Natural killer cell treated with Interleukin-12 subunit alpha and Interleukin-12 subunit beta and Interleukin-15 and Interleukin-18, amount 100 ng/mL, for 72 hours (primary cell): ENCODE measurements around the gene RAMP3. TPM values are rescaled to one million over a fixed set of nuclear protein-coding genes. Genes with fewer than 3 reads are reported as not detected.
"Not testable (repeated sequence)": the region's sequence is repeated elsewhere in the genome, so short reads cannot be mapped to it uniquely, and the experiment has no call there.

Experiments used
- ATAC-seq, 2 donors: fragments of 150-1000 bp; cut with Tn5 transposase in 1 of 2; sonication (Bioruptor Pico), chemical (Tn5 transposase) in 1 of 2; 2 replicates each; pipeline ENCODE4 v1.10.0; 2021
- DNase-seq: peaks from one replicate; pipeline ENCODE4 v3.0.0; 2022; ENCODE audit warnings: low spot score
- H3K27ac Mint-ChIP-seq, 2 donors: 1 replicate in 1 of 2; 2 replicates in 1 of 2; pipeline ENCODE4 v1.8.0; 2022; ENCODE audit warnings: mixed read lengths in 2 of 2, mild to moderate bottlenecking in 1 of 2, moderate library complexity in 1 of 2
- H3K27me3 Mint-ChIP-seq, 2 donors: 1 replicate in 1 of 2; 2 replicates in 1 of 2; pipeline ENCODE4 v1.8.0; 2022; ENCODE audit warnings: mixed read lengths in 2 of 2
- H3K36me3 Mint-ChIP-seq: one replicate; pipeline ENCODE4 v1.8.0; 2022; ENCODE audit warnings: mixed read lengths
- H3K4me1 Mint-ChIP-seq, 2 donors: 1 replicate in 1 of 2; 2 replicates in 1 of 2; pipeline ENCODE4 v1.8.0; 2022; ENCODE audit warnings: low read depth in 2 of 2, mixed read lengths in 2 of 2, mild to moderate bottlenecking in 1 of 2
- H3K4me3 Mint-ChIP-seq: one replicate; pipeline ENCODE4 v1.8.0; 2022; ENCODE audit warnings: mixed read lengths
- H3K9me3 Mint-ChIP-seq: 2 replicates; pipeline ENCODE4 v1.8.0; 2022; ENCODE audit warnings: mixed read lengths
- total RNA-seq, 2 donors: library from RNA; stranded (reverse); gene quantifications; one replicate each; pipeline ENCODE4 v1.2.3, GENCODE V29; 2022

Gene RAMP3
- total RNA-seq, 2 donors from 2014 or later, result not detected

- no peak for ATAC-seq
- DNase-seq, result no peak
- Mint-ChIP-seq H3K36me3 (no peaks in the 10 kb centered on the region), H3K27ac (no peak overlapping the region), H3K4me3 (no peak overlapping the region), H3K9me3 (no peaks in the 10 kb centered on the region), H3K4me1 (peaks cover 6 to 8% of the 10 kb centered on the region in 2 donors), H3K27me3 (peaks cover 9 to 27% of the 10 kb centered on the region in 2 donors)
Observed at GRCh38 chr7:45190406-45191165, 33.0 kb downstream of the RAMP3 start.

GRCh38 chr7:45191396-45191795 lies 33.8 kb downstream of the RAMP3 start:
- peaks cover 6 to 11% of the 10 kb centered on the region in 2 donors for H3K4me1 Mint-ChIP-seq
- peaks cover 9 to 25% of the 10 kb centered on the region in 2 donors for H3K27me3 Mint-ChIP-seq
- no peaks in the 10 kb centered on the region for H3K36me3 Mint-ChIP-seq
- no peak overlapping the region for H3K27ac Mint-ChIP-seq
- DNase-seq, result no peak
- H3K9me3 Mint-ChIP-seq, result no peaks in the 10 kb centered on the region
- H3K4me3 Mint-ChIP-seq, result no peak overlapping the region
- no peak for ATAC-seq

- H3K4me3 Mint-ChIP-seq, result peak overlapping the region; percentile 18
- ATAC-seq, result no peak
Observed at GRCh38 chr7:45192621-45193041, 35.0 kb downstream of the RAMP3 start.

GRCh38 chr7:45193828-45194227 lies 36.2 kb downstream of the RAMP3 start:
- ATAC-seq (no peak), DNase-seq (no peak)
- Mint-ChIP-seq H3K27ac (no peak overlapping the region), H3K4me1 (peaks cover 6 to 17% of the 10 kb centered on the region in 2 donors), H3K4me3 (no peak overlapping the region), H3K36me3 (no peaks in the 10 kb centered on the region), H3K9me3 (no peaks in the 10 kb centered on the region), H3K27me3 (peaks cover 16 to 33% of the 10 kb centered on the region in 2 donors)

More at GRCh38 chr7:45192621-45193041, 35.0 kb downstream of the RAMP3 start:
- H3K27me3 Mint-ChIP-seq, result peaks cover 16 to 31% of the 10 kb centered on the region in 2 donors
- H3K36me3 Mint-ChIP-seq, result no peaks in the 10 kb centered on the region
- no peaks in the 10 kb centered on the region for H3K9me3 Mint-ChIP-seq
- peak overlapping the region in 1 of 2 donors; percentile 4 for H3K27ac Mint-ChIP-seq
- DNase-seq, result no peak
- H3K4me1 Mint-ChIP-seq, result peaks cover 6 to 17% of the 10 kb centered on the region in 2 donors

- Mint-ChIP-seq H3K4me1 (peaks cover 6 to 17% of the 10 kb centered on the region in 2 donors), H3K36me3 (no peaks in the 10 kb centered on the region), H3K9me3 (no peaks in the 10 kb centered on the region), H3K27ac (no peak overlapping the region), H3K4me3 (no peak overlapping the region), H3K27me3 (peaks cover 16 to 35% of the 10 kb centered on the region in 2 donors)
- ATAC-seq (peak; percentile 64 to 87), DNase-seq (no peak)
Observed at GRCh38 chr7:45196374-45196773, 38.8 kb downstream of the RAMP3 start.

GRCh38 chr7:45197461-45197860 lies 39.9 kb downstream of the RAMP3 start:
- peaks cover 4 to 14% of the 10 kb centered on the region in 2 donors for H3K4me1 Mint-ChIP-seq
- DNase-seq (no peak), ATAC-seq (no peak)
- H3K36me3 Mint-ChIP-seq, result no peaks in the 10 kb centered on the region
- H3K4me3 Mint-ChIP-seq, result no peak overlapping the region
- no peak overlapping the region for H3K27ac Mint-ChIP-seq
- H3K27me3 Mint-ChIP-seq, result peaks cover 12 to 27% of the 10 kb centered on the region in 2 donors
- H3K9me3 Mint-ChIP-seq, result no peaks in the 10 kb centered on the region

GRCh38 chr7:45198986-45199385 lies 41.4 kb downstream of the RAMP3 start:
- Mint-ChIP-seq H3K27ac (no peak overlapping the region), H3K4me3 (no peak overlapping the region), H3K27me3 (peaks cover 7 to 25% of the 10 kb centered on the region in 2 donors), H3K9me3 (no peaks in the 10 kb centered on the region), H3K36me3 (no peaks in the 10 kb centered on the region), H3K4me1 (peaks cover 4 to 17% of the 10 kb centered on the region in 2 donors)
- DNase-seq (no peak), ATAC-seq (no peak)

GRCh38 chr7:45199506-45199905 lies 41.9 kb downstream of the RAMP3 start:
- H3K4me3 Mint-ChIP-seq, result no peak overlapping the region
- no peak overlapping the region for H3K27ac Mint-ChIP-seq

GRCh38 chr7:45202625-45203024 lies 45.0 kb downstream of the RAMP3 start:
- no peaks in the 10 kb centered on the region for H3K36me3 Mint-ChIP-seq
- no peak for ATAC-seq
- H3K9me3 Mint-ChIP-seq, result no peaks in the 10 kb centered on the region
- no peak overlapping the region for H3K27ac Mint-ChIP-seq
- peaks cover 14 to 20% of the 10 kb centered on the region in 2 donors for H3K4me1 Mint-ChIP-seq
- H3K27me3 Mint-ChIP-seq, result peaks cover 10 to 14% of the 10 kb centered on the region in 2 donors
- no peak overlapping the region for H3K4me3 Mint-ChIP-seq
- no peak for DNase-seq

More at GRCh38 chr7:45199506-45199905, 41.9 kb downstream of the RAMP3 start:
- ATAC-seq, result no peak
- H3K4me1 Mint-ChIP-seq, result peaks cover 9 to 22% of the 10 kb centered on the region in 2 donors
- H3K36me3 Mint-ChIP-seq, result no peaks in the 10 kb centered on the region
- DNase-seq, result no peak
- H3K27me3 Mint-ChIP-seq, result peaks cover 7 to 24% of the 10 kb centered on the region in 2 donors
- H3K9me3 Mint-ChIP-seq, result no peaks in the 10 kb centered on the region

GRCh38 chr7:45203036-45203435 lies 45.4 kb downstream of the RAMP3 start:
- ATAC-seq (no peak), DNase-seq (no peak)
- H3K4me3 Mint-ChIP-seq, result no peak overlapping the region
- H3K27ac Mint-ChIP-seq, result no peak overlapping the region
- no peaks in the 10 kb centered on the region for H3K9me3 Mint-ChIP-seq
- H3K4me1 Mint-ChIP-seq, result peaks cover 14 to 20% of the 10 kb centered on the region in 2 donors
- peaks cover 11 to 18% of the 10 kb centered on the region in 2 donors for H3K27me3 Mint-ChIP-seq
- H3K36me3 Mint-ChIP-seq, result no peaks in the 10 kb centered on the region

- DNase-seq, result no peak
Observed at GRCh38 chr7:45203459-45203858, 45.9 kb downstream of the RAMP3 start.

GRCh38 chr7:45203936-45204445 lies 46.4 kb downstream of the RAMP3 start:
- Mint-ChIP-seq H3K4me3 (peak overlapping the region; percentile 54), H3K27me3 (peaks cover 19 to 27% of the 10 kb centered on the region in 2 donors), H3K9me3 (no peaks in the 10 kb centered on the region), H3K27ac (peak overlapping the region; percentile 57 to 67), H3K4me1 (peaks cover 14 to 20% of the 10 kb centered on the region in 2 donors), H3K36me3 (no peaks in the 10 kb centered on the region)
- DNase-seq (no peak), ATAC-seq (peak; percentile 85 to 86)

More at GRCh38 chr7:45203459-45203858, 45.9 kb downstream of the RAMP3 start:
- H3K9me3 Mint-ChIP-seq, result no peaks in the 10 kb centered on the region
- peak overlapping the region; percentile 57 to 67 for H3K27ac Mint-ChIP-seq
- no peaks in the 10 kb centered on the region for H3K36me3 Mint-ChIP-seq
- no peak for ATAC-seq
- no peak overlapping the region for H3K4me3 Mint-ChIP-seq
- H3K4me1 Mint-ChIP-seq, result peaks cover 14 to 20% of the 10 kb centered on the region in 2 donors
- peaks cover 14 to 22% of the 10 kb centered on the region in 2 donors for H3K27me3 Mint-ChIP-seq

GRCh38 chr7:45206266-45206665 lies 48.7 kb downstream of the RAMP3 start:
- Mint-ChIP-seq H3K27me3 (peaks cover 18 to 39% of the 10 kb centered on the region in 2 donors), H3K27ac (peak overlapping the region in 1 of 2 donors; percentile 20)

GRCh38 chr7:45209909-45210308 lies 52.3 kb downstream of the RAMP3 start:
- not testable (repeated sequence) for H3K27ac Mint-ChIP-seq, H3K4me1 Mint-ChIP-seq, H3K36me3 Mint-ChIP-seq, ATAC-seq, H3K4me3 Mint-ChIP-seq, DNase-seq, H3K9me3 Mint-ChIP-seq
- peaks cover 35 to 65% of the 10 kb centered on the region in 2 donors for H3K27me3 Mint-ChIP-seq

More at GRCh38 chr7:45206266-45206665, 48.7 kb downstream of the RAMP3 start:
- not testable (repeated sequence) for H3K4me3 Mint-ChIP-seq, H3K36me3 Mint-ChIP-seq, ATAC-seq, H3K9me3 Mint-ChIP-seq, DNase-seq
- peaks cover 14 to 20% of the 10 kb centered on the region in 2 donors for H3K4me1 Mint-ChIP-seq
